Skeletal muscle cell (primary cell): ENCODE data around the gene INSIG1.

Experiments used
- DNase-seq: peaks from one replicate; pipeline ENCODE4 v3.0.0-alpha.2; 2010; ENCODE audit warnings: low read depth
- H3K4me3 ChIP-seq: 2 replicates; pipeline ENCODE4 v1.5.1; 2011; ENCODE audit warnings: low read depth, mild to moderate bottlenecking, control low read depth, low read length, moderate library complexity

INSIG1 gene

GRCh38 chr7:155298288-155298833, 683 bp downstream of the INSIG1 start:
- no peak for DNase-seq
- peak overlapping the region; percentile 94 for H3K4me3 ChIP-seq

- peak; percentile 91 for DNase-seq
- peak overlapping the region; percentile 94 for H3K4me3 ChIP-seq
Measured at GRCh38 chr7:155298834-155299534, 1.3 kb downstream of the INSIG1 start.

- no peak for DNase-seq
Measured at GRCh38 chr7:155299535-155300202, 2.0 kb downstream of the INSIG1 start.

DNA sequence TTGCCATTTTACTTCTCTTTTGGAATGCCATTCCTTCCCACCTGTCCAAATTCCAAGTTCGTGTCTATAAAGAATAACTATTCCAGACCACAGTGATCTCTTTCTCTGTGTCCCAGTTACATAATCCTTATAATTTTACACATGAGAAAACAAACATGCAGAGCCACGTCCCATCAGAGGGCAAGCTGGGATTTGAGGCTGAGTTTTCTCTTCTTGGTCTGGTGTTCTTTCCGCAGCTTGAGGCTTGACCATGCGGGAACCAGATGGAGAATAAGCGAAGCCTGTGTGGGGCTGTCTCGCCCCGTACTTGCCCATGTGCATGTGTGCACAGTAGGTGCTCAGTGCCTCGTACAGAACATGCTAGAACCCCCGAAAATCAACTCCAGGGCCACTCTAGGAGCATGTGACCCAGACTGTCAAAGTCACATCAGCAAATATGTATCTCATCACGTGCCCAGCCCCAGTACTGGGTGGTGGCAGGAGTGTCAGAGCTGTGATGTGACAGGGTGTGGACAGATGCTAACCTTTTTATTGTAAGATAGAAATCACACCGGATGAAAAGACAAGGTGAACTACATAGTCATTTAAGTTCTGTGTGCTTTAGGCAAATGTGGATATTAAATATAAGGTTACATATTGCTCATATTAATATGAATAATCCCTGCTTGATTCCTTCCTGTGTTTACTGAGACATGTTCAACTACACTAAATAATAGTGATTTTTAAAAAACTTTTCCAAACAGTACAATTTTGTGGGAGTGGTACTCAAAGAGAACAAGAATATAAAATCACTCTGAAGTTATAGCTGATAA, 3.2 kb downstream of the INSIG1 start:
- H3K4me3 ChIP-seq, result peak overlapping the region; percentile 94
- no peak for DNase-seq

More at GRCh38 chr7:155299535-155300202, 2.0 kb downstream of the INSIG1 start:
- peak overlapping the region; percentile 94 for H3K4me3 ChIP-seq

DNA sequence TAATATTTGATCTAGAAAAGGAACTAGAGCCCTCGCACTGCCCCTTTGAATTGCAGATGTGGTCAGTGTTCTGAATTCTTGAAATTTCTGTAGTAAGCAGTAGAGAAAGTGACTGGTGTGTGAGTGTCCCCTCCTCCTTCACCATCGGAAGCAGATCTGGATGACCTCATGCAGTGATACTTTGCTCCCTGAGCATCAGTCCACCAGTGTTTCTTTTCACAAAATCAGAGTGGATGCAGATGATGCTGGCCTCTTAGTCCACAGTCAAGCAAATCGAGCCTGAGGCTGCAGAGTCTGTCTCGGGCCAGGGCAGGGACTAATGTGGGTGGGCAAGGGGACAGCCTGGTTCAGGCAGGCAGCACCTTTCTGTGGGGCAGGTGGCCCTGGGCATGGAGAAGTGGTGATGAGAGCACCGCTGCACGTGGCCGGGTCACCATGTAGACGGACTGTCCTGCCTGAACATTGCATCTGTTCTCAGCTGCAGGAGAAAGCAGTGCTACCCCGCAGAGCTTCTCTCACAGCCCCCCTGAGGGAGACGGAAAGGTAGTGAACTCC, 5.4 kb downstream of the INSIG1 start:
- no peak for DNase-seq
- no peak overlapping the region for H3K4me3 ChIP-seq

- no peak for DNase-seq
- no peak overlapping the region for H3K4me3 ChIP-seq
Measured at GRCh38 chr7:155303897-155304296, 6.2 kb downstream of the INSIG1 start.

- no peak for DNase-seq
- no peak overlapping the region for H3K4me3 ChIP-seq
Measured at GRCh38 chr7:155305231-155305904, 7.7 kb downstream of the INSIG1 start.

- H3K4me3 ChIP-seq, result no peak overlapping the region
- DNase-seq, result no peak
Measured at GRCh38 chr7:155306673-155307470, 9.2 kb downstream of the INSIG1 start.

DNA sequence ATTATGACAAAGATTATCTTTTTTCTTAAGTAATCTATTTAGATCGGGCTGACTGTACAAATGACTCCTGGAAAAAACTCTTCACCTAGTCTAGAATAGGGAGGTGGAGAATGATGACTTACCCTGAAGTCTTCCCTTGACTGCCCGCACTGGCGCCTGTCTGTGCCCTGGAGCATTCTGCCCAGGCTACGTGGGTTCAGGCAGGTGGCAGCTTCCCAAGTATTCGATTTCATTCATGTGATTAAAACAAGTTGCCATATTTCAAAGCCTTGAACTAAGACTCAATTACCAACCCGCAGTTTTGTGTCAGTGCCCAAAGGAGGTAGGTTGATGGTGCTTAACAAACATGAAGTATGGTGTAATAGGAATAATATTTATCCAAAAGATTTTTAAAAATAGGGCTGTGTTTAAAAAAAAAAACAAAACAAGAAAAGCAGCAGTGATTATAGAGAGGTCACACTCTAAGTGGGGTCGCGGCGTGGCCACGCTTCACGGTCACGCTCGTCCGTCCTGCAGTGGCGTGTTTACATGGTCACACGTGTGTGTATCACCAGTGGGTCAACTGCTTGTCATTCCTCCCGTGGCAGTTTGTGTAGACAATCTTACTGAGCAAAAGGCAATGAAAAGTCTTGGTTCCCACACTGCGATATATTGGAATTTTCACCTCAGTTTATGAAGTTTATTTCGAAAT, 10.8 kb downstream of the INSIG1 start:
- H3K4me3 ChIP-seq, result no peak overlapping the region
- DNase-seq, result no peak

DNA sequence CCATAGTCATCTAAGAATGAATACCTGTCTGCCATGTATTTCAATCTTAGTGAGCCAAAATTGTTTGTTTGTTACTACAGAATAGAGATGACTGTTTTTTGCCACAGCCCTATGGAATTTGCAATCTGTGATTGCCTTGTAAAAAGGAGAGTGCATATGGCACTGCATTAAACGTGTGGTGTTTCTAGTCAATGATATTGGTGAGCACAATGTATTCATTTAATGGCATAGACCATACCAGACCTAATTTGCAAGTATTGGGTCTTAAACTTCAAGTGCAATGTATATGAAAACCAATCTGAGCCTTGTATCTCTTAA, 11.3 kb downstream of the INSIG1 start:
- DNase-seq, result no peak
- no peak overlapping the region for H3K4me3 ChIP-seq

- no peak for DNase-seq
- no peak overlapping the region for H3K4me3 ChIP-seq
Measured at GRCh38 chr7:155310425-155311114, 12.9 kb downstream of the INSIG1 start.

GRCh38 chr7:155311826-155312537, 14.3 kb downstream of the INSIG1 start:
- no peak for DNase-seq

DNA sequence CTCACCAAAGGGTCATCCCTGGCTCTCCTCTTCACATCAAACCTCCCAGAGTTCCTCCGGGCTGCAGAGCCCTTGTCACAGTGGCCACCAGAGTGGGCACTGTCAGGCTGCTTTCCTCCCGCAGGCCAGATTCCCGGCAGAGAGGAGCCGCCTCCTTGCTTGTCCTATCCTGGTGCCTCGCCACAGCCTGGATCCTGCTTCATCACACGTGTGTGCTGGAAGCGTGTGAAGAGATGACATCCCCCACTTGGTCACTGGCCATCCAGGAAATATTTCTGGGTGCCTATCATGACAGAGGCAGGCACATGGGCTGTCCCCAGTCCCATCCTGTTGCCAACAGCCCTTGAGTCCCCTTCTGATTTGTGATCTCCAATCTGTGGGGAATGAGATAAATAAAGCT, 15.0 kb downstream of the INSIG1 start:
- no peak overlapping the region for H3K4me3 ChIP-seq
- no peak for DNase-seq

More at GRCh38 chr7:155311826-155312537, 14.3 kb downstream of the INSIG1 start:
- no peak overlapping the region for H3K4me3 ChIP-seq

DNA sequence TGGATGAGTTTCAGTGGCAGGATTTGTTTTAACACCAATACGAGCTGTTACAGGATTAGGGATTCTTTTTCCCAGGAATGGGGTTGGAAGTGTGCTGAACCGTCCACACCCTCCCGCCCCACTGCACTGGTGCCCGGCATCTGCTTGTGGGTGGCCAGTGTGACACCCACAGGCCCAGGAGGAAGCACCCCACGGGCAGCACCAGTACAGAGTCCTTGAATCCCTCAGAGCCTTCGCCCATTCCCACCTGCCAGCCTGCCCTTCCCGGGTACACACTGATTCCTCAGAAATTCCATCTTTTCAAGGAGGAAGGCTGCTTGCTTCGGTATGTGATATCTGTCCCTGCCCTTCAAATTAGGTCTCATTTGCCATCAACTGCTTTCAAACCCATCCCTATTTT, 15.4 kb downstream of the INSIG1 start:
- H3K4me3 ChIP-seq, result no peak overlapping the region
- DNase-seq, result no peak

DNA sequence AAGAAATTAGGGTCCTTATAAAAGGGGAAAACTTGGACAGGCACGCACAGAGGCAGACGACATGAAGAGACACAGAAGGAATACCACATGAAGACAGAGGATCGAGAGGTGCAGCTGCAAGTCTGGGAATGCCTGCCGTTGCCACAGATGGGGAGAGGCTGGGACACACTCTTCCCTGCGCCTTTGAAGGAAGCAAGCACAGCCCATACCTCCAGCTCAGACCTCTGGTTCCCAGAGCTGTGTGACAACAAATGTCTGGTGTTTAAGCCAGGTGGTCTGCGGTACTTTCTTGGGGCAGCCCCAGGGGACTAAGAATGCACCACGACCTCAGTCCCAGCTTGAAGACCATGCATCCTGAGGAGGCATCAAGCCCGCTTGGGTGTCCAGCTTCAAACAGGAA, 18.3 kb downstream of the INSIG1 start:
- no peak overlapping the region for H3K4me3 ChIP-seq
- DNase-seq, result no peak

- H3K4me3 ChIP-seq, result no peak overlapping the region
- DNase-seq, result no peak
Measured at GRCh38 chr7:155316427-155317113, 18.9 kb downstream of the INSIG1 start.

DNA sequence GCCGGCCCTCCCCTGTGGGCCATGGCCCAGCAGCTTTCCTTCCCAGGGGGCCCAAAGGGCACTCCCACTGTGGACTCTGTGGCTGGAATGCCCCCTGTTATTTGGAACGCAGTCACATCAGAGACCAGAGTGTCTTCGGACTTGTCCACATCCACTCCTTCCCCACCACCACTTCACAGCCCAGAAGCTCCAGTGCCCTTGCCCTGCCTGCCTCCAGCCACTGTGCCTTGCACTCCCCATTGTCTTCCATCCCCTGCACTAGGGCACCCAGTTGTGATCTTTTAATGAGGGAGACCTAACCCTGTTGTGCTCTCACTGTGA, 19.4 kb downstream of the INSIG1 start:
- H3K4me3 ChIP-seq, result no peak overlapping the region
- no peak for DNase-seq
